ENCODE results near the gene IL18R1. TPM values are rescaled to one million over a fixed set of nuclear protein-coding genes. Genes with fewer than 3 reads are reported as not detected.

IL18R1 gene
- total RNA-seq, 6 experiments from 2014 or later = 5.5 to 11.2 (median 8.1) TPM

- no peak for TF ChIP-seq POLR2A (IDR thresholded peaks at IDR 0.05)
- TF ChIP-seq, protein P1, sequence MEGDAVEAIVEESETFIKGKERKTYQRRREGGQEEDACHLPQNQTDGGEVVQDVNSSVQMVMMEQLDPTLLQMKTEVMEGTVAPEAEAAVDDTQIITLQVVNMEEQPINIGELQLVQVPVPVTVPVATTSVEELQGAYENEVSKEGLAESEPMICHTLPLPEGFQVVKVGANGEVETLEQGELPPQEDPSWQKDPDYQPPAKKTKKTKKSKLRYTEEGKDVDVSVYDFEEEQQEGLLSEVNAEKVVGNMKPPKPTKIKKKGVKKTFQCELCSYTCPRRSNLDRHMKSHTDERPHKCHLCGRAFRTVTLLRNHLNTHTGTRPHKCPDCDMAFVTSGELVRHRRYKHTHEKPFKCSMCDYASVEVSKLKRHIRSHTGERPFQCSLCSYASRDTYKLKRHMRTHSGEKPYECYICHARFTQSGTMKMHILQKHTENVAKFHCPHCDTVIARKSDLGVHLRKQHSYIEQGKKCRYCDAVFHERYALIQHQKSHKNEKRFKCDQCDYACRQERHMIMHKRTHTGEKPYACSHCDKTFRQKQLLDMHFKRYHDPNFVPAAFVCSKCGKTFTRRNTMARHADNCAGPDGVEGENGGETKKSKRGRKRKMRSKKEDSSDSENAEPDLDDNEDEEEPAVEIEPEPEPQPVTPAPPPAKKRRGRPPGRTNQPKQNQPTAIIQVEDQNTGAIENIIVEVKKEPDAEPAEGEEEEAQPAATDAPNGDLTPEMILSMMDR (IDR thresholded peaks at IDR 0.05) = no peak
- DNase-seq (no peak), ATAC-seq (no peak)
- Histone ChIP-seq H3K4me1 (no peaks in the 10 kb centered on the region), H3K36me3 (no peaks in the 10 kb centered on the region), H3K4me3 (no peak overlapping the region), H3K27me3 (no peaks in the 10 kb centered on the region), H3K9me3 (no peaks in the 10 kb centered on the region), H3K27ac (no peak overlapping the region)
- intact Hi-C loops (cut with DNase I) = no loop called here
- whole genome bisulfite sequencing (ENCODE audit: insufficient coverage, low coverage, low lambda C conversion rate, missing lambda C conversion rate) = 85% methylated on average over 7 of the region's 8 CpGs
Observed at GRCh38 chr2:102313471-102313870, 42.1 kb upstream of the IL18R1 start.

GRCh38 chr2:102313950-102314349 lies 41.6 kb upstream of the IL18R1 start:
- no peaks in the 10 kb centered on the region for H3K36me3 ChIP-seq
- DNase-seq (no peak), ATAC-seq (no peak)
- no peak overlapping the region for H3K27ac ChIP-seq
- no peaks in the 10 kb centered on the region for H3K9me3 ChIP-seq
- H3K4me1 ChIP-seq = no peaks in the 10 kb centered on the region
- no peak for TF ChIP-seq POLR2A (IDR thresholded peaks at IDR 0.05)
- TF ChIP-seq, protein P1 (IDR thresholded peaks at IDR 0.05) = no peak
- no peak overlapping the region for H3K4me3 ChIP-seq
- no peaks in the 10 kb centered on the region for H3K27me3 ChIP-seq
- intact Hi-C loops (cut with DNase I) = no loop called here
- WGBS (ENCODE audit: insufficient coverage, low coverage, low lambda C conversion rate, missing lambda C conversion rate) = 82% methylated on average over 3 of the region's 3 CpGs

GRCh38 chr2:102315921-102316320 lies 39.7 kb upstream of the IL18R1 start:
- ATAC-seq (no peak), DNase-seq (no peak)
- intact Hi-C loops (cut with DNase I) = no loop called here
- H3K4me1 ChIP-seq = no peaks in the 10 kb centered on the region
- no peaks in the 10 kb centered on the region for H3K9me3 ChIP-seq
- TF ChIP-seq, protein P1 (IDR thresholded peaks at IDR 0.05) = no peak
- TF ChIP-seq POLR2A (IDR thresholded peaks at IDR 0.05) = no peak
- H3K27me3 ChIP-seq = no peaks in the 10 kb centered on the region
- no peak overlapping the region for H3K27ac ChIP-seq
- H3K36me3 ChIP-seq = no peaks in the 10 kb centered on the region
- H3K4me3 ChIP-seq = no peak overlapping the region
- 83% methylated on average over 2 of the region's 2 CpGs for WGBS (ENCODE audit: insufficient coverage, low coverage, low lambda C conversion rate, missing lambda C conversion rate)

- no peaks in the 10 kb centered on the region for H3K36me3 ChIP-seq
- intact Hi-C loops (cut with DNase I) = no loop called here
- TF ChIP-seq, protein P1 (IDR thresholded peaks at IDR 0.05) = no peak
- TF ChIP-seq POLR2A (IDR thresholded peaks at IDR 0.05) = no peak
- no peaks in the 10 kb centered on the region for H3K27me3 ChIP-seq
- H3K4me3 ChIP-seq = no peak overlapping the region
- H3K27ac ChIP-seq = no peak overlapping the region
- ATAC-seq = no peak
- no peak for DNase-seq
- no peaks in the 10 kb centered on the region for H3K9me3 ChIP-seq
- no peaks in the 10 kb centered on the region for H3K4me1 ChIP-seq
- 18% methylated on average over 2 of the region's 2 CpGs for WGBS (ENCODE audit: insufficient coverage, low coverage, low lambda C conversion rate, missing lambda C conversion rate)
Observed at GRCh38 chr2:102317715-102318114, 37.9 kb upstream of the IL18R1 start.

- Histone ChIP-seq H3K36me3 (no peaks in the 10 kb centered on the region), H3K9me3 (no peaks in the 10 kb centered on the region), H3K27ac (no peak overlapping the region), H3K27me3 (no peaks in the 10 kb centered on the region), H3K4me1 (no peaks in the 10 kb centered on the region), H3K4me3 (no peak overlapping the region)
- no peak for DNase-seq
- ATAC-seq = no peak
- intact Hi-C loops (cut with DNase I) = no loop called here
- 76% methylated on average over 2 of the region's 2 CpGs for WGBS (ENCODE audit: insufficient coverage, low coverage, low lambda C conversion rate, missing lambda C conversion rate)
- no peak for TF ChIP-seq POLR2A (IDR thresholded peaks at IDR 0.05)
- TF ChIP-seq, protein P1 (IDR thresholded peaks at IDR 0.05) = no peak
Observed at GRCh38 chr2:102318437-102318836, 37.2 kb upstream of the IL18R1 start.
